Stimulated activated CD4-positive, alpha-beta T cell treated with anti-CD3 and anti-CD28 coated beads, TNF-alpha, amount 100 ng/mL, for 24 hours (primary cell): ENCODE data around the gene GOLGA8B.
"Not testable (repeated sequence)": the region's sequence is repeated elsewhere in the genome, so short reads cannot be mapped to it uniquely, and the experiment has no call there.

ENCODE experiments used
- DNase-seq, 3 experiments: peaks; one replicate each; pipeline ENCODE4 v3.0.0-alpha.2; 2020; ENCODE audit warnings: low read depth in 3 of 3

Gene GOLGA8B, protein sequence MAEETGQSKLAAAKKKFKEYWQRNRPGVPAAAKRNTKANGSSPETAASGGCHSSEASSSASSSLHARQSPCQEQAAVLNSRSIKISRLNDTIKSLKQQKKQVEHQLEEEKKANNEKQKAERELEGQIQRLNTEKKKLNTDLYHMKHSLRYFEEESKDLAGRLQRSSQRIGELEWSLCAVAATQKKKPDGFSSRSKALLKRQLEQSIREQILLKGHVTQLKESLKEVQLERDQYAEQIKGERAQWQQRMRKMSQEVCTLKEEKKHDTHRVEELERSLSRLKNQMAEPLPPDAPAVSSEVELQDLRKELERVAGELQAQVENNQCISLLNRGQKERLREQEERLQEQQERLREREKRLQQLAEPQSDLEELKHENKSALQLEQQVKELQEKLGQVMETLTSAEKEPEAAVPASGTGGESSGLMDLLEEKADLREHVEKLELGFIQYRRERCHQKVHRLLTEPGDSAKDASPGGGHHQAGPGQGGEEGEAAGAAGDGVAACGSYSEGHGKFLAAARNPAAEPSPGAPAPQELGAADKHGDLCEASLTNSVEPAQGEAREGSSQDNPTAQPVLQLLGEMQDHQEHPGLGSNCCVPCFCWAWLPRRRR

DNA sequence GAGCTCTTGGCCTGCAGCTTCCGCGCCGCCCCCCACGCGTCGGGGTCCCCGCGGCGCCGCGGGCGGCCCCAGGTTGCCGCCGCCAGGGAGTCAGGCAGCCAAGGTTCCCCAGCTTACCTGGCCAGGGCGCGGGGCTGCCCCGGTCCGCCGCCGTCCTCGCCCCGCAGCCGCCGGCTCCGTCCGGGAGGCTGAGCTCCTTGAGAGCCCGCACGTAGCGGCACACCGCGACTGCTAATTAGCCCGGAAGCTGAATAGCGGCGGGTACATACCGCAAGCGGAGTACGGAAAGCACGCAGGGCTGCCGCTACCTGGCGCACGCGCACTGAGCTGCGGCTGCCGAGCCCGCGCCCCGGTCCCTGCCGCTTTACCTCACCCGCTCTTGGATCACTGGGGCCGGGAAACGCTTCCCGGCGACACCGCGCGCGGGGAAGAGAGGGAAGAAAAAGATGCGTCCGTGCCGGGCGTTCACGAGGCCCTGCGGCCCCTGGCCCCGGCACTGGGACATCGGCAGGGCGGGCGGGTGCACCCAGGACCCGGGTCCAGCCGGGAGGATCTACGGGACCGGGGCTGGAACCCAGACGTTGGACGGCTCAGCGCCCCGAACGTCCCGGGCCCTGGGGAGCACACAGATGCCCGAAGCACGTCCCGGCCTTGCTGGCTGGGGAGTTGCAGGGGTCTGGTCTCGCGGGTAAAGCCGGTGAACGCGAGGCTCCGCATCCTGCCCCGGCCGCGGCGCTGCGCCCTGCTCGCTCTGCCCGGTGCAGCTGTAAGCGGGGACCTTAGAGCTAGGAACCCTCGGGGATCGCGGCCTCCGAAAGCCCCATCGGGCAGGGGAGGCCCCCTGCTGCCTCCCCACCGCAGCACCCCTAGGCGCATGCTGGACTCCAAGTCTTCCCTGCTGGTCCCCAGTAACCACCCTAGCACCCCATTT lies at the start of gene GOLGA8B:
Gene GOLGA8B (minus strand): TSS at position 253 of the 931 bp plus-strand sequence. CDS start 47,739 bp downstream, outside the sequence.
- peak; percentile 60 to 77 (median 62) for DNase-seq

DNA sequence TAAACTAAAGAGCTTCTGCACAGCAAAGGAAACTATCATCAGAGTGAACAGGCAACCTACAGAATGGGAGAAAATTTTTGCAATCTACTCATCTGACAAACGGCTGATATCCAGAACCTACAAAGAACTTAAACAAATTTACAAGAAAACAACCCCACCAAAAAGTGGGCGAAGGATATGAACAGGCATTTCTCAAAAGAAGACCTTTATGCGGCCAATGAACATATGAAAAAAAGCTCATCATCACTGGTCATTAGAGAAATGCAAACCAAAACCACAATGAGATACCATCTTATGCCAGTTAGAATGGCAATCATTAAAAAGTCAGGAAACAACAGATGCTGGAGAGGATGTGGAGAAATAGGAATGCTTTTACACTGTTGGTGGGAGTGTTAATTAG lies 49.7 kb upstream of the GOLGA8B start:
- DNase-seq, result not testable (repeated sequence)

DNA sequence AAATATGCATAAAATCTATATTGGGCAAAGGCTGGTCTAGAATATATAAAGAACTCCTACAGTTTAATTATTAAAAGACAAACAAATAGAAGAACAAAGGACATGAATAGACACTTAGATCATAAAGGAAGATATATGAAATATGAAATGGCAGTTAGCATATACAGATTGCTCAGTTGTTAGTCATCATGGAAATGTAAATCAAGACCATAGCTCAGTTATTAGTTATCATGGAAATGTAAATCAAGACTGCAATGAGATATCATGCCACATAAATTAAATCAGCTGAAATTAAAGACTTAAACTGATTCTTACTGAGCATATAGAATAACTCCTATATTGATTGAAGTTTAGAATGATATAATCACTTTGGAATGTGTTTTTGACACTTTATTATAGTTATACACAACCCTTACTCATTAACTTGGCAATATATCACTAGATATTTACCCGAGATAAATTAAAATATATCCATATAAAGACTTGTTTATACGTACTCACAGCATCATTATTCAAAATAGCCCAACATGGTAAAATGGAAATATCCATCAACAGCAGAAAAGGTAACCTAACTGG lies 45.2 kb upstream of the GOLGA8B start:
- no peak for DNase-seq

DNA sequence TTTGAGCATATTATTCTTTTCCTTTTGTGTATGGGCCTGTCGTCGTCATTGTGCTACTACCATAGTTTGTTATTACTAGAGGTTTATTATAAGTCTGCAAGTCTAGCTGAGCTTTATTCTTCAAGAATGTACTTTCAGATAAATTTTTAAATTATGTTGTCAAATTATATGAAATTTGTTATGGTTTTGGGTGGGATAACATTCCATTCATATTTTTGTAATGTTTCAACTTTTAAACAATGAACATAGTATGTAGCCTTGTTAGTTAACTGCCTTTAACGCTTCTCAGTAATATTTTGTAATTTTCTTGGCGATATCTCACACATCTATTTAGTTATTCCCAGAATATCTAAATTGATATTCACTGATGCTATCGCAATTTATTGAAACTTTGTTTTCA lies 41.6 kb upstream of the GOLGA8B start:
- no peak for DNase-seq

DNA sequence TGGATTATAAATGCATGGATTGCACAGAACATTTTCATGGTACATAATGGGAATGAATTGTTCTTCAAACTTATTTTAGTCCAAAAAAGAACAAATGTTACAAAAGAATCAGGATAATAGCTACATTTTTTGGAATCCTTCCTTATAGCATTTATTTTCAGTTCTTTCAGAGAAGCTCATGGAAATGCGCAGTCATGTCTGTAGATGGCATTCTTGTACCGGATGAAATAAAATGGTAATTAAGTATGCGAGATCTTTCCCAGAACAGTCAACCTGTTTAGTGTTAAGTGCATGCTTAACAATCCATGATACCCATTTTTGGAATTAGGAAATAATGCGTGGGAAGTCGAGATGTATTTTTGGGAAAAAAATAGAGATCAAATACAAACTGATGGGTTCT lies 38.2 kb upstream of the GOLGA8B start:
- DNase-seq, result no peak

DNA sequence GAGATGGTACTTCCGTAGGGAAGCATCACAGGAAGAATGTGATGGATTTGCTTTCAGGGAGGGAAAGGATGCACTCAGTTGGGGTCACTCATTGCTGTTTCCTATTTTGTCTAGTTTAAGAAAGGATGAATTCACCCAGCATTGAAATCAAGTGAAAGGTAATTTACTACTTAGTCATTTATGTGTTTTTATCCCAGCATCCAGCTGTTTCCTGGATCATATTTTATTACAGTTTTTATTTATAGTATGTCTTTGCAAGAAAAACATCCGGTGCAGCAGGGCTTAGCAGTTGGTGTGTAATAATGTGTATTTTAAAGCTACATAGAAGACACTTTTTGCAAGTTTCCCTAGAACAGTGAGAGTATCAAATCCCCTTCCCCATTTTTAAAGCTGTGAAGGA lies 37.4 kb upstream of the GOLGA8B start:
- no peak for DNase-seq

DNA sequence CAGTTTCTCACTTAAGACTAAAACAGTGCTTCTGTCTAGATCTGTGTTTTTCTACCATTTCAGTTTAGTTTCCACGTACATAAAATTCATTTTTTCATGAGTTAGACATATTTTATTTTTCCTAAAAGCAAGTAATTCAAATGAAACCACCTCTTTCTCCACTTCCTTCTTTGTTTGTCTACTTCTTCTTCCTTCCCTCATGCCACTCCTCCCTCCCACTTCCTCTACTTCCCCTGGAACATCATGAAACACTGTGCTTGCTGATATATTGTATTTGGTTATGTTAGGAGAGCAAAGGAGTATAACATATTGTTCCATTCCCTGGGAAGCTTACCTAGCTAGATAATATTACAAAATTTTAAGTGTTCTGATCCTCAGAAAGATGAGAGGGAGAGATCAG lies 36.7 kb upstream of the GOLGA8B start:
- DNase-seq, result no peak

DNA sequence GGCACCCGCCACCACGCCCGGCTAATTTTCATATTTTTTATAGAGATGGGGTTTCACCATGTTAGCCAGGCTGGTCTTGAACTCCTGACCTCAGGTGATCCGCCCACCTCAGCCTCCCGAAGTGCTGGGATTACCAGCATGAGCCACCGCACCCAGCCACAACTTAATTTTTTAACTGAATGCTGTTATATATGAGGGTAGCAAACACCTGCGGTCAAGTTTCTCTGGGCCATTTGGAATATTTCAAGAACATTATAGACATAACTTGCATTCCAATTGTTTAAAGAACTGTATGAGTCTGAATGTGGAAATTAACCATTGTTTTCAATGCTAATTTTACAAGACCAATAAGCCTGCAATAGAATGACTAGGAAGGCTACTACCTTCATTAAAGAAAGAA lies 35.7 kb upstream of the GOLGA8B start:
- no peak for DNase-seq

DNA sequence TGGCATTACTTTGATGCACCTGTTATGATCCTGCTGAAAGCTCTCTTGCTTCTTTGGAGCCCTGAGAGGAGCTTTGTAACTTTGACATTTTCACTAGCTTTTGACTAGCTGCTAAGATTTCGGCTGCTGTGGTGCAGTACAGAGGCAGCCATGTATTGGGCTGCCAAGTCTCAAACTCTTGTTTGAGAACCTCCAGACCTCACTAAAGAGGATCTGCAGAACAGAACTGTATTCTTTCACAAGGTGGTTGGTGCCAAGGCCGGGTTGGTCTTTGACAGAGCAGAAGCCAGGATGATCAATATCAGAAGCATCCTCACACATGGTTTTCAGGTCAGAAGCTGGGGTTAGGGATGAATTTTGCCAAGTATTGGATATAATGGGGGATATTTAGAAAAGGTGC lies 34.6 kb upstream of the GOLGA8B start:
- DNase-seq, result no peak

DNA sequence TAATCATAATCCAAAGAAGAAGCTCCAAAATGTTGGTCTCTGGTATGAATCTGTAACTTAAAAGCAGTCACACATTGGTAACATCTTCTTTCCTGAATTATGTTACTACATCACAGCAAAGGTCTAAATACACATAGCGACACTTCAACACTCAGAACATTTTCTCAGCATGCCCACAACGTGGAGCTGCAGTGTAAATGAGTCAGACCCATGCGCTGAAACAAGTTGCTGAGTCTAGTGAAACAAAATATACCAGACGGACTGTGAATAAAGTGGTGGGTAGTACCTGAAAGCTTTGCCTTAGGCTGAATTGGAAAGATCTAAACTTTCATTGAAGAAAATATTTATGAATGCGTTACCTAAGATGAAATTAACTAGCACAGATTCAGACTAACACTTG lies 33.2 kb upstream of the GOLGA8B start:
- no peak for DNase-seq

DNA sequence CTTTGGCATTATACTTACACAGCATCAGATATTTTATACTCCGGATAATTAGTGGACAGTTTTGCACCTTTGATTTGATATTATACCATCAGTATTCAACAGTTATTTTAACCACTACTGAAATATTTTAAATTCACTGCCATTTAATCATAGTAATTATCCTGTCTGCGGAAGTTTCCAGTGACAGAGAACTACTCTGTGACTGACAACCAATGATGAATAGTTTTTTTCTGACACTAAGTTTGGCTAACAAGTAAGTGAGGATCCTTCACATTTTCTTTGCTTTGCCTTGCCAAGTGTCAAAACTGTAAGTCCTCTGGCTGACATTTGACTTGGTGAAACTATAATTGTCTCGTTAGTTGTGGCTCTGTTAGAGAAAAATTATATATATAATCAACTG lies 30.5 kb upstream of the GOLGA8B start:
- no peak for DNase-seq

DNA sequence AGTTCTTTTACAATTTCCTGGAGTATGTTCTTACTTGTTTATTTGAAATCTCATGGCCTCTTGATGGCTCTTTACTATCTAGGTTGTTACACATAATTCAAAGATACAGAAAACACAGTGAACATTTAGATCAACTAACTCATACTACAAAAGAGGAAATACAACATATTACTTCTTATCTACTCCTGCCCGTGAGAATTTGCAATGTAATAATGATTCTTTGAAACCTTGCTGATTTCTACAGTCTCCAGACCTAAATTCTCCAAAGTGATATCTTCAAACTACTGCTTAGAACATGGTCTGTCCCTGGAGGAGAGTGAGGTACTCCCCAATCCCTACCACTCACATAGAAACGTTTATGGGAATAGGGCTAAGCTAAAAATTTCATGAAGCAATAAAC lies 29.9 kb upstream of the GOLGA8B start:
- DNase-seq, result no peak

DNA sequence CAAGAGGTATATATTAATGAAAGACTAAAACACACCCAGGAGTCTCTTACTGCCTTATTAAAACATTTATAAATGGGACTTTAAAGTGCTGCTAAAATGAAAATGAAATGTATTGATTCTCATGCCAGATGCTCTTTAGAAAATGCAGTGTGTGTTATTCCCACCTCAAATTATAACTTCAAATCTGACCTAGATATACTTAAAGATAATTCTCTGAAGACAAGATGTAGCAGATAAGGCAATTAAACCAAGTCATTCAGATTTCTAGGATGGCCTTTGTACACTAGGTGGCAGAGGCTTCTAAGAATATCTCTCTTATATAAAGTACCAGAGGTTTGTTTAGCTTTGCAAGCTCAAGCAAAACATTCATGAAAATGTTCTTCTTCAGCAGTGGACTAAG lies 26.9 kb upstream of the GOLGA8B start:
- DNase-seq, result no peak

DNA sequence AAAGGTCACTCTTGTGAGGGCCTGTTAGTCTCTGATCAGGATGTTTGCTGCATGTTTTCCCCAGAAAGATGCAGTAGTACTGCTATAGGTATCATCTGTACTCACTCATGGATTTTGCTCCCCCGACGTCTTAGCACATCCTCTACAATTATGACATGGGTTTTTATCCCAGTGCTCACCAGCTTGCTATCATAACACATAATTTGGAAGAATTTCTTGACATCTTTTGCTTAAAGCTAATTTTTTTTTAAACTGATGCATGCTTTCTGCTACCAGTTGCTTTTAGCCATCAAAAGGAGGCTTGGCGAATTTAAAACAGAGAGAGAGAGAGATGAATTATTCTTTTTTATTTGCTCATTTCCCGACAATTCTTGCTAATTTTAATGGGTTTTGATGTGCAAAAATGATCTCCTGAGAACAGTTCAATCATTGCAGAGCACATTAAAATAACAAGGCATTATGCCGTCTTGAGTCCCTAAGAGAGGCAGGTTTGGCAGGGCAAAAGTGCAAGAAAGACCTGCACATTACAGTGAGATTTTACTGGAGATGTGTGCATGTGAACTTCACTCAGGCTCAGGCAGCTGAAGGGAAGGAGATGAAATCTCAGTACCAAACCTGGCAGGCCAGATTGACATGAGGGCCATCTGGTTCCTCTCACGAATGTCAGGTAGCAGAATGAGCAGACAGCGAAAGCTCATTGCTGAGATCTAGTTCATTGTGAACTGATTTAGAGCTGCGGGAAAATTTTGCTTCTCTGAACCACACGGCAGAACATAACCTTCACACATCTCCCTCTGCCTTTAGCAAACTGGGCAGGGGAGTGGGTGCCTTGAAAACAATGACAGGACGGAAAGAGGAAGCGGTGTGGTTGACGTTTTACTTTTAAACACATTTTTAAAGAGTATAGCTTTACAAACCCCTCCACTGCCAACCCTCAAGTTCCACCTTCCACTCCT lies 25.9 kb upstream of the GOLGA8B start:
- no peak for DNase-seq

DNA sequence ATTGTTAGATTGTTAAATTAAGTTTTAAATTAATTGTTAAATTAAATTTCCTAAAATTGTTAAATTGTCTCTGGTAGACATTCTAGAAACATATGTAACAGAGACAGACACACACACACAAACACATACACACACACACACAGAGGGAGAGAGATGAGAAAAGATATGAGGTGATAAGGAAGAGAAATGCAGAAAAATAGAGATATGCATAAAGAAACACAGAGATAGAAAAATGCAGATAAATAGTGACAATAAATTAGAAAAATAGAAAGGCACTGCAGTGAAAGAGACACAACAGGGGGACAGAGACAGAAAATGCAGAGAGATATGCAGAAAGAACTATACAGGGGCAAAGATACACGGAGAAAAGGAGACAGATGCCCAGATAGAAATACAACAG lies 25.1 kb upstream of the GOLGA8B start:
- DNase-seq, result no peak

DNA sequence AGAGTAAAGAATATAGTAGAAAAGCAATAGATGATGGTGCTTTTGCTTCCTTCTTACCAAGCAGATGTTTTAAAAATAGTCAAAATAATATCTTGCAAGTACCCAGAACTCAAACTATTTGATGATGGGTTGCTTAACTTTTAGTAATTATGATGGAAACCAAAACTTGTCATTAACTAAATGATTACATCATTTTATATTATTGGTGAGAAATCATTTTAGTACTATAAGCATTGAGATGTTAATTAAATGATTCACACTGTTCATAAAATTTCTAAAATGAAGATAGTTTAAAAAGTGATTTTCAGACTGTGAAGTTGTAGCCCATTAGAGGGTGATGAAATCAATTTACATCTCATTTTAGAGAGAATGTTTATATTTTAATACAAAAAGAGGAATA lies 24.4 kb upstream of the GOLGA8B start:
- no peak for DNase-seq

DNA sequence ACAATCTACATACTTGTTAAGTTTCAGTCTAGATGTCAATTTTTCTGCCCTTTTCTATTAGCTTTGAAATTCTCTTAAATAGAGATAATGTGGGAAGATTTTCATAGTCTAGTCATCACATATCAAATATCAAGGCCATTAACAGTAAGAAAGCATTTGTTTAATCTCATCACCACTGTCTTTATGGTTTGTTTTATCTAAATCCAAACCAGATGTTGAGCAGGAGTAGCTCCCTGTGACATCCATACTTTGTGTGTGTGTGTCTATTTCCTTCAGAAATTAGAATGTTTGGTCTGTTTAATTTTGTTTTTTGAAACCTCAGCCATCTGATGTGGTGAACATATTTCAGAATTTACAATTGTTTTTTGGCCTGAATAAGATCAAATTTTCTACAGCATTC lies 23.1 kb upstream of the GOLGA8B start:
- no peak for DNase-seq

DNA sequence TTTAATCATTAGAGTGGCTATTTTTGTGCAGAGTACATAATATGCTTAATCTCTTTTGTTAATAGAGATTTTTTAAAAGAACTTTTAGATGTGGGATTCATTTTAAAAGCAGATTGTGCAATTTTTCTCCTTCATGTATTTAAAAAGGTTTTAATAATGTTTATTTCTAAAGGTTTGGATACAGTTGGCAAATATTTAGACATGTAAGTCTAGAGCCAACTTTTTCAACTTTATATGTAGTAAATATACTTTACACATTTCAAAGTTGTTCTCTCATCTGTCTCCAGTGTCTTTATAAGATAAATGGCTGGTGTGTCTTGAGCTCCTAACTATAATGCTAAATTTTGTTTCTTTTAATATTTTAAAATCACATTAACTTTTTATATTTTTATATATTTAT lies 22.7 kb upstream of the GOLGA8B start:
- no peak for DNase-seq

DNA sequence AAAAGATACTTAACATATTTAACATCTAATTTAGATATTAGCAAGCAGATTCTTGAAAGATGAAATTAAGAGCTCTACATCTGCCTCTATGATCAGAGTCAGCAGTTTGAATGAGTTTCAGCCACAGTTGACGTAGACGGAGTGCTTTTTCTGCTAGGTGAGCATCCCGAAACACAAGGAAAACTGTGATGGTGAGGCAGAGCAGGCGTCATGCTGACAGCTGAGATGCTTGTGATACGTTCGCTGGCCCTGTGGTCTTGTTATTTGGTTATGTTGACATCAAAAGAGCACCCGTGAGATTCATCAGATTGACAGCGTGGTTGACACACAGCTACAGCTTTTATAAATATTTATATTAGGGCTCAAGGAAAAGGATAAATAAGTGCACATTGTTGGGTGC lies 19.6 kb upstream of the GOLGA8B start:
- DNase-seq, result no peak

DNA sequence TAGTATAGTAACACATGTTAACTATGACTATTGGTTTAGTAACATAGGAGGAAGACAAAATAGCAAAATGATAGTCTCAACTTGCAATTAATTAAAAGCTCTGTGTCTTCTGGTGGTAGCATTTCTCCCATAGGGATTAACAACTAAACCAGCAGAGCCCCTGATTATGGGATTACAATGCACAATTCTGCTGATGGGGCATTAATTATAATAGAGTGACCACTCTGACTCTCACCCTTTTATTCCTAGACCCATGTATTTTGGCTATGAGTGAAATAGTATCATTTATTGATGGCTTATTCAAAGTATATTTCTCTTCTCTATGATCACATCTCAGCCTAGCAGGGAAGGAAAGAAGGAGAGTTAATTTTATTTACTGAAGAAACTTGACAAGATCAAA lies 17.5 kb upstream of the GOLGA8B start:
- no peak for DNase-seq
